GM19438 (cell line): ENCODE measurements around the gene AKNA.

Source experiments
- ATAC-seq: cut with Tn5 transposase; IDR thresholded peaks from one replicate; pipeline ENCODE4 v1.9.1; 2021; ENCODE audit warnings: low read depth; ENCODE audit not compliant: unreplicated experiment

Gene AKNA

DNA sequence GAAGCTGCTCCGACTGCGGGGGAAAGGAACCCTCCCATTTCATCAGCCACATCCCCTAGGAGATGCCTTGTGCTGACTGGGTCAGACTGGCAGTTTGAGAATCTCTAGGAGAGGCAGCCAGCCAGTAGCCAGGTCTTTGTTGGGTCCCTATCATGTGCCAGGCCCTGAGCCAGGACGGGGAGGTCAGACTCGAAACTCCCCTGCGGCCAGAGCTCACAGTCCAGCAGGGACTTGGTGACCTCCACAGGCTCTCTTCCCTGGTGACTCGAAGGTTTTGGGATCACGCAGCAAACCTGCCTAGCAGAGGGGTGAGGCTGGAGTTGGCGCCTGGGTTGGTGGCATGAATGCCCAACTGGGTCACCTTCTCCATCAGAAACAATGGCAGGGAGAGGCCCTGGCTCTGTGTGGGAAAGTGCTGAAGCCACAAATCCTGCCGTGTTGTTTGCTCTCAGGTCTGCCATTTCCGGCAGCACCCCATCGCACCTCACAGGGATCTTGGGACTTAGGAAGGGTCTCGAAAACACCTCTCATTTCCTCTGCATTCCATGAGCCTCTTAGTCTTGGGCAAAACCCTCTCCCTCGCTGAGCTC is 79.3 kb downstream of the AKNA start:
- ATAC-seq, result no peak

DNA sequence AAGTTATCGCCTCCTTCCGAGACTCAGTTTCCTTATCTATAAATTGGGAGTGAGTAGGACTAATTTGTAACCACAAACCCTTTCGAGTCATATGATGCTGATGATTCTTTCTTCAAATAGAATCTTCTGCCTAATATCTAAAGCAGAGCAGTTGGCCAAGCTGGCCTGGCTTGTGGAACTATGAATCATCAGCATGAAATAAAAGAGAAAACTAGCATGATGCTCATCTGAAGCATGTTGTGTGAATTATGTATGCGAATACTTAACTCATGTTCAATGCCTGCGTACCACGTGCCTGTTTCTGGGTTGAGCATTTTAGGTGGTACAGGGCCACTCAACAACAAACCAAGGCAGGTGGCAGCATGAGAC is 79.9 kb downstream of the AKNA start:
- ATAC-seq, result no peak

GRCh38 chr9:114304416-114305188 is 83.2 kb downstream of the AKNA start:
- ATAC-seq, result no peak

GRCh38 chr9:114303977-114304376 is 83.8 kb downstream of the AKNA start:
- ATAC-seq, result no peak

DNA sequence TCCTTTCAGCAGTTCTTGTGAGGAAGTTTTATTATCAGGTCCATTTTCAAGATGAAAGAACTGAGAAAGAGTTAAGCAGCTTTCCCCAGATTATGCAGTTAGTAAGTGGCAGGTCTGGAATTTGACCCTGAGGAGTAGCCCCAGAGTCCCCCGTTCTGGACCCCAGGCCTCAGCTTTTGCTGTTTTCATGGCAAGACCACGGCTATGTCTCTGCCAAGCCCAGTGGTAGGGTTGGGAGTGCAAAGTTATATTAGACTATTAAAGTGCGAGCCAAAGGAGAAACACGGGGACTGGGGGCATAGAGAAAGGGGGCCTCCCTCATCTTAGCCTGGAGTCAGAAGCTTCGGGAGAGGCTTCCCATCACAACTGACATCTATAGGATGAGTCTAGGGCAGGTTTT is 84.2 kb downstream of the AKNA start:
- no peak for ATAC-seq

GRCh38 chr9:114302727-114303126 is 85.1 kb downstream of the AKNA start:
- no peak for ATAC-seq

- ATAC-seq, result no peak
Observed at GRCh38 chr9:114301798-114302565, 85.8 kb downstream of the AKNA start.

DNA sequence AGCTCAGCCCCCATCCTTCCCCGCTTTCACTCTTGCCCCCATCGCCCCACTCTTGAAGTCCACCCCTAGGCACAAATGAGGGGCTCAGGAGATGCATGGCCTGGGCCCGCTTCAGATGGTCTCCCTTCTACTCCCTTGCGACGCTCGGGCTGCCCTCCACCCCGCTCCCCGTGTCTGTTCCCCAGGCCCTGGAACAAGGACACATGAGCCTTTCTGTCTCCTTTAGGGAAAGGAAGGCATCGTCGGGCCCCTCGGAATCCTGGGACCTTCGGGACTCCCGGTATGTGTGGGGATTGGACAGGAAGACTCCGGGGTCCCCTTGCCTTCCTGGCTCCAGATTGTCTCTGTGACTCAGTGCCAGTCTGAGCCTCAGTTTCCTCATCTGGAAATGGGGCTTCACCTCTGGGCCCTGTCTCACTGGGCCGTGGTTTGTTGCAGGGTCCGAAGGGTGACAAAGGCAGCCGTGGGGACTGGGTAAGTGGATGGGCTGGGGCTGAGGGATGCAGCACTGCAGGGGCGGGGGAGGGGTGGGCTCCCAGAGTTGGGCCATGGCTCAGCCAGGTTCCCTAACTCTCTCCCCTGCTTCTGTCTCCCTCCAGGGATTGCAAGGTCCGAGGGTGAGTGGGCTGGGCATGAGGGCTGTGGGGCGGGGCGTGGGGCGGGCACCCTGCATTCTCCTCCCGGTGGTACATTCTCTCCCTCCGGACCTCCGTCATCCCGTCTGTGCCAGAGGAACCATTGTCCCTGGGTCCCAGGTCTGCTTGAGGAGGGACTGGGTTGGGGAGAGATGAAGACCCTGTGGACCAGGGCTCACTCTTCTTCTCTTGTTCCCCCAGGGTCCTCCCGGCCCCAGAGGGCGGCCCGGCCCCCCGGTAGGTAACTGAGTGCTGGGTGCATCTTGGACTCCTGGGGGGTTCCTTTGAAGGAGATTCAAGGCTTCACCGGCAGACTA is 86.7 kb downstream of the AKNA start:
- no peak for ATAC-seq

GRCh38 chr9:114300153-114300845 is 87.5 kb downstream of the AKNA start:
- ATAC-seq, result no peak

DNA sequence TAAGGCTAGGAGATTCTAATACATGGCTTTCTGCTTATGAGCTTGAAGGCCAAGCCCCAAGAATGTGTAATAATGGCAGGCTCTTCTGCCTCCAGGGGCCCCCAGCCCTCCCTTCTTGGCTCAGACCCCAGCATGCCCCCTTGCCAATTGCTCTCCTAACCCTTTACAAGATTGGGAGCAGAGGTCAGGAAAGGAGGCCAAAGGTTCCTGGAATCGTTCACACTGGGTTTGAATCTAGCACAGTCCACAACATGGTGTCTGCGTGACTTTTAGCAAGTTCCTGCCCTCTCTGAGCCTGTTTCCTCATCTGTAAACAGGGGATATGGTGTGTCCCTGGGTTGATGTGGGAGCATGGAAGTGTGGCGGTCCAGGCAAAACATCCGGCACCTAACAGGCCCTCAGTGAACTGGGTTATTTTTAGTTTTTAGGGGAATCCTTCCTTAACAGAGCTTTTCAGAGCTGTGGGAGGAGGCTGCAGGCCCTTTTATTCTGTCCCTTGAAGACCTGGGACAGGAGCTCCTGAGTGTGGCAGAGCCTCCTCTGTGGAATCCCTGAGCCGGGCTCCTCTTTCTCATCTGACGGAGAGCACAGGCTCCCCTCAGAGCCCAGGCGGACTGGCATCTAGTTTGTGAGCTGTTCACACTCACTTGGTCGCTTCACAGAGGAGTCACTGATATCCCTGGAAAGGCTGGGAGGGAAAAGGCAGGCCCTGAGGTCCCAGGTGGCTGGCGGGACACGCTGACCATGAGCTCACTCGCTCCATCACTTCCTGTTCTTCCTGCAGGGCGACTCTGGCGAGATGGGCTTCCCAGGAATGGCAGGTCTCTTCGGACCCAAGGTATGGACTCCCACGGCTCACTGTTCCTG is 88.3 kb downstream of the AKNA start:
- ATAC-seq, result no peak

- no peak for ATAC-seq
Observed at GRCh38 chr9:114296338-114296737, 91.4 kb downstream of the AKNA start.

GRCh38 chr9:114294664-114295063 is 93.1 kb downstream of the AKNA start:
- no peak for ATAC-seq

DNA sequence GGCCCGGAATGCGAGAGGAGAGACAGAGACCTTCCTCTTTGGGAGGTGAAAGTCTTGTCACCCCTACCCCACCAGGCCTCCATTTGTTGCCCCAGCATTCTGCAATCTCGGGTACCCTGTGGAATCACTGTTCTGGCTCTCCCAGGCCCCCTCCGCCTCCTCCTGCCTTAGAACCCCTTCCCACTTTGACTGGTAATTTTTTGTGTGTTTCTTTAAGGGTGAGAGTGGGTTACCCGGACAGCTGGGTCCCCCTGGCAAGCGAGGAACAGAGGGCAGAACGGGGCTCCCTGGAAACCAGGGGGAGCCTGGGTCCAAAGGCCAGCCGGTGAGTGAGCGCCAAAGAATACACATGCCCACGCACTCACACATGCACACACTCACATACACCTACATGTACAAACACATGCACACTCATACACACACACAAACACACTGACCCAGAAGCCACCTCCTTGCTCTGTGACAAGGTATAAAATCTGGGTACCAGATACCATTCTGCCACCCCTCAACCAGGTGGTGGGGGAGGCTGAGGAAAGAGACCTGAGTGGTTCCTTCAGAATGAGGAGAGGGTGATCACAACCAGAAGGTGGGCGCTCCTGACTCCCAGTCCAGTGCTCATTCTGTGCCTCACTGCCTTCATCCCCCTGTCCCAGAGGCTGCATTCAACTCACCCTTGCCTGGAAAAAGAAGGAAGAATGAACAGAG is 95.7 kb downstream of the AKNA start:
- ATAC-seq, result no peak

GRCh38 chr9:114291064-114291474 is 96.7 kb downstream of the AKNA start:
- ATAC-seq, result no peak

GRCh38 chr9:114290561-114290986 is 97.2 kb downstream of the AKNA start:
- ATAC-seq, result no peak

DNA sequence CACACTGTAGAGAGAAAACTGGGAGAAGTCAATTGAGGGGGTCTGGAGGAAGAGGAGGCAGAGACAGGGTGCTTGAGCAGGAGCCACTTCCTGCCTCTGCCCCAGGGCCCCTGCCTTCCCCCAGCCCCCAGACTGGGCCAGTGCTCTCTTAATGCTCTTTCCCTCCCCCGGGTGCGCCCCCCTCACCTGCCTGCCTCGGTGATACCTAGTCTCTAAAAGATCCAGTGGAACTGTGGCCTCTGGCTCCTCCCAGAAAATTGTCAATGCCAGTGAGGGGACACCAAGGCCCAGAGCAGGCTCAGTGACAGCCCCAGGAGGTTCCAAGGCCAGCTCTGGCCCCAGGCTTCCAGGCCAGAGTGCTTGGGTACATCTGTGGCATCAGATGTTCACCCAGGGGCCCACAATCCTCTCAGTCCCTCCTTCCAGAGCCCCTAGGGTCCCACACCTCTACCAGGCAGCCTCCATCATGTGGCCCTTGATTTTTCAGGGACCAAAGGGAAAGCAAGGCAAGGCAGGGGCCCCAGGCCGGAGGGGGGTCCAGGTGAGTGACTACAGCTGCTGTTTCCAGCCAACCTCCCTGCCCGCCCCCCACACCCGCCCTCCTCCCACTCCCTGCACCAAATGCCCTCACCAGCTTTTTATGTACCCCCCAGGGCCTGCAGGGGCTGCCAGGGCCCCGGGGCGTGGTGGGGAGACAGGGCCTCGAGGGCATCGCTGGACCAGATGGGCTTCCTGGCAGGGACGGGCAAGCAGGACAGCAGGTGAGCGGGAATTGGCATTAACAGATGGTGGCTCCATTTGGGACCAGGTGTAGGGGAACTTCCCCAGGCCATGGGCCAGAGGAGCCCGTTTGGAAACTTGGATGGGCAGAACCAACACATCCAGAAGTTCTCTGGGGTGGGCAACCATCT is 98.0 kb downstream of the AKNA start:
- ATAC-seq, result no peak

DNA sequence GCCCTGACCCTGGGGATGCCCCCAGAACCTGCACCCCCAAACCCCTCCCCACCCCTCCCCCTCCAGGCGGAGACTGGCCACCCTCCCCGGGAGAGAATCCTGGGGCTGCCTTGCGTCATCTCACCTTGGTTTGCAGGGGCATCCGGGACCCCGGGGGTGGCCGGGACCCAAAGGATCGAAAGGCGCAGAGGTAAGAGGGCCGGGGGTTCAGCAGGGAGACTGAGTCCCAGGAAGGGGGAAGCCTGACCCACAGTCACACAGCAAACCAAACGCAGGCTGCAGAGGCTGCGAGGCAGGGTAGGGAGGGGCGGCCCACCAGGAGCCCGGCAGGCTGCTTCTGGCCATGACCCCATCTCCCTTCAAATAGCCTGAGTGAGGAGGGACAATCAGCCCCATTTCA is 98.7 kb downstream of the AKNA start:
- no peak for ATAC-seq
